ENCODE results near the gene MAP3K4.
"Not testable (repeated sequence)": the region's sequence is repeated elsewhere in the genome, so short reads cannot be mapped to it uniquely, and the experiment has no call there.

Gene MAP3K4

GRCh38 chr6:160966493-160967229 lies 24.9 kb upstream of the MAP3K4 start:
- Histone ChIP-seq H3K27me3 (peaks cover 10% of the 10 kb centered on the region), H3K27ac (no peak overlapping the region), H3K4me1 (ENCODE audit: control insufficient read depth in 1 of 2, insufficient read depth in 1 of 2, low read depth in 1 of 2, low read length in 1 of 2) (no peaks in the 10 kb centered on the region), H3K4me3 (ENCODE audit: low read depth in 1 of 2, low read length in 1 of 2) (no peak overlapping the region), H3K36me3 (no peaks in the 10 kb centered on the region), H3K9me3 (no peaks in the 10 kb centered on the region)
- TF ChIP-seq CTCF (IDR thresholded peaks at IDR 0.05), result no peak

GRCh38 chr6:160967351-160967750 lies 24.2 kb upstream of the MAP3K4 start:
- Histone ChIP-seq H3K4me3 (ENCODE audit: low read depth in 1 of 2, low read length in 1 of 2) (no peak overlapping the region), H3K4me1 (ENCODE audit: control insufficient read depth in 1 of 2, insufficient read depth in 1 of 2, low read depth in 1 of 2, low read length in 1 of 2) (no peaks in the 10 kb centered on the region), H3K27me3 (peaks cover 10% of the 10 kb centered on the region), H3K27ac (no peak overlapping the region), H3K9me3 (no peaks in the 10 kb centered on the region), H3K36me3 (no peaks in the 10 kb centered on the region)
- TF ChIP-seq CTCF (IDR thresholded peaks at IDR 0.05), result no peak

GRCh38 chr6:160967833-160968232 lies 23.7 kb upstream of the MAP3K4 start:
- H3K9me3 ChIP-seq, result no peaks in the 10 kb centered on the region
- H3K36me3 ChIP-seq, result no peaks in the 10 kb centered on the region
- no peak overlapping the region for H3K4me3 ChIP-seq (ENCODE audit: low read depth in 1 of 2, low read length in 1 of 2)
- no peaks in the 10 kb centered on the region for H3K4me1 ChIP-seq (ENCODE audit: control insufficient read depth in 1 of 2, insufficient read depth in 1 of 2, low read depth in 1 of 2, low read length in 1 of 2)
- no peak for TF ChIP-seq CTCF (IDR thresholded peaks at IDR 0.05)
- H3K27me3 ChIP-seq, result peaks cover 10% of the 10 kb centered on the region
- no peak overlapping the region for H3K27ac ChIP-seq

GRCh38 chr6:160971171-160971570 lies 20.4 kb upstream of the MAP3K4 start:
- TF ChIP-seq CTCF (IDR thresholded peaks at IDR 0.05), result no peak
- H3K36me3 ChIP-seq, result no peaks in the 10 kb centered on the region
- H3K4me3 ChIP-seq (ENCODE audit: low read depth in 1 of 2, low read length in 1 of 2), result no peak overlapping the region

GRCh38 chr6:160972111-160972510 lies 19.5 kb upstream of the MAP3K4 start:
- Histone ChIP-seq H3K36me3 (no peaks in the 10 kb centered on the region), H3K27me3 (peaks cover 3% of the 10 kb centered on the region), H3K4me1 (ENCODE audit: control insufficient read depth in 1 of 2, insufficient read depth in 1 of 2, low read depth in 1 of 2, low read length in 1 of 2) (no peaks in the 10 kb centered on the region), H3K27ac (no peak overlapping the region), H3K4me3 (ENCODE audit: low read depth in 1 of 2, low read length in 1 of 2) (no peak overlapping the region), H3K9me3 (no peaks in the 10 kb centered on the region)
- no peak for TF ChIP-seq CTCF (IDR thresholded peaks at IDR 0.05)

More at GRCh38 chr6:160971171-160971570, 20.4 kb upstream of the MAP3K4 start:
- Histone ChIP-seq H3K27me3 (peaks cover 3% of the 10 kb centered on the region), H3K9me3 (no peaks in the 10 kb centered on the region), H3K4me1 (ENCODE audit: control insufficient read depth in 1 of 2, insufficient read depth in 1 of 2, low read depth in 1 of 2, low read length in 1 of 2) (no peaks in the 10 kb centered on the region), H3K27ac (no peak overlapping the region)

- H3K4me3 ChIP-seq (ENCODE audit: low read depth in 1 of 2, low read length in 1 of 2); H3K9me3 ChIP-seq; H3K27me3 ChIP-seq; H3K27ac ChIP-seq; H3K4me1 ChIP-seq (ENCODE audit: control insufficient read depth in 1 of 2, insufficient read depth in 1 of 2, low read depth in 1 of 2, low read length in 1 of 2); H3K36me3 ChIP-seq: not testable (repeated sequence)
Observed at GRCh38 chr6:160972594-160972993, 19.0 kb upstream of the MAP3K4 start.

All from neutrophil (primary cell).